VCaP (cell line): ENCODE measurements around the gene FLNA.
A peak's percentile ranks its signal among the peaks of the same experiment; 100 is the strongest.

Source experiments
- H3K27ac ChIP-seq: fragments of 450-650 bp; 2 replicates; pipeline ENCODE4 v1.5.1; 2017
- CTCF ChIP-seq: fragments of 450-650 bp; conservative IDR thresholded peaks from 2 replicates; pipeline ENCODE4 v1.5.1; 2017; ENCODE audit warnings: mild to moderate bottlenecking, moderate library complexity

The FLNA gene

DNA sequence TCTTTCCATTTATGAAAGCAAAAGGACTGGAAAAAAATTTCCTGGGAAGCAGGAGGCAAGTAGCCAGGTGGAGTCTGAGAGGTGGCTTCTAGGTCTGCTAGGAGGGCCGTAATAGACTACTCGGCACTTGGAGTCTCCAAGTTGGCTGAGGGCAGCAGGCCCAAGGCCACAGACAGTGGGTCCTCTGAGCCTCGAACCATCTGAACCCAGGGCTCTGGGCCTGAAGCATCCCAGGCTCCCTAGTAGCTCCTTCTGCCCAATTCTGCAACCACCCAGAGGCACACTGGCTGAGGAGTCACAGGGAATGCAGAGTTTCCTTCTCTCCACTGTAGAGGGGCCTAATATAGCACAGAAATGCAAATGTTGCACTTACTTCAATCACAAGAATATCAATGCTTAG, 59.0 kb downstream of the FLNA start:
- no peak overlapping the region for H3K27ac ChIP-seq
- TF ChIP-seq CTCF, result no peak

DNA sequence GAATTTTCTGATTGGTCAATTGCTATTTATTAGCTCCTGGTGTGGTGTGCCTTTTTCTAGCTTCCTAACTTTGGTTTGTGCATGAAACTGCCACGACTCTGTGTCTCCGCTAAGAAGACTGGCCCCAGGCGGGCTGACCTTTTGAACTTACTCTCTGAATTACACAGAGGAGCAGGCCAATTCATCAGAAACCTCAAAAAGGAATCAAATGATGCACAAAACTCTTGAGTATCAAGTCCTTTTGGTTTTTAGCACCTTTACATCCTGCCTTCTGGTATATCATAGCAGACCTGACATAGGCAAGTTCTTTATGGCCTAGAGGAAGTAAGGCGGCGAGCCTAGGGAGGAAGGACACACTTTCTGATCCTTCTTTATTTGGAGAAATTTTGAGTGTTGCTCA, 61.3 kb downstream of the FLNA start:
- no peak overlapping the region for H3K27ac ChIP-seq
- TF ChIP-seq CTCF, result no peak

DNA sequence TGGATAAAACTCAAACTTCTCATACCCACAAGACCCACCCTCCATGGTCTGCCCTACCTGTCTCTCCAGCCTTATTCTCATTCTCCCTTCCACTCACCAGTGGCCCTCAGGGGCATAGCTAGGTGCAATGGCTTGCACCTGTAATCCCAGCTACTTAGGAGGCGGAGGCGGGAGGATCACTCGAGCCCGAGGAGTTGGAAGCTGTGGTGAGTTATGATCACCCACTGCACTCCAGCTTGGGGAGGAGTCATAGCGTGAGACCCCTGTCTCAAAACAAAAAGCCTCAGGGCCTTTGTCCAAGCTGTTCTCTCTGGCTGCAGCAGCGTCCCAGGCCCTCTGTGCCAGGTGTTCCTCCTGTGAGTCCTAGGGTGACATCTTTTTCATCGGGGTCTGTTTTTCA, 62.3 kb downstream of the FLNA start:
- H3K27ac ChIP-seq, result no peak overlapping the region
- TF ChIP-seq CTCF, result no peak

GRCh38 chrX:154310616-154311536, 63.6 kb downstream of the FLNA start:
- H3K27ac ChIP-seq, result no peak overlapping the region
- no peak for TF ChIP-seq CTCF

- H3K27ac ChIP-seq, result no peak overlapping the region
Observed at GRCh38 chrX:154309041-154309775, 65.2 kb downstream of the FLNA start.

GRCh38 chrX:154308108-154308946, 66.1 kb downstream of the FLNA start:
- TF ChIP-seq CTCF, result peak; percentile 66
- no peak overlapping the region for H3K27ac ChIP-seq

More at GRCh38 chrX:154309041-154309775, 65.2 kb downstream of the FLNA start:
- TF ChIP-seq CTCF, result no peak

DNA sequence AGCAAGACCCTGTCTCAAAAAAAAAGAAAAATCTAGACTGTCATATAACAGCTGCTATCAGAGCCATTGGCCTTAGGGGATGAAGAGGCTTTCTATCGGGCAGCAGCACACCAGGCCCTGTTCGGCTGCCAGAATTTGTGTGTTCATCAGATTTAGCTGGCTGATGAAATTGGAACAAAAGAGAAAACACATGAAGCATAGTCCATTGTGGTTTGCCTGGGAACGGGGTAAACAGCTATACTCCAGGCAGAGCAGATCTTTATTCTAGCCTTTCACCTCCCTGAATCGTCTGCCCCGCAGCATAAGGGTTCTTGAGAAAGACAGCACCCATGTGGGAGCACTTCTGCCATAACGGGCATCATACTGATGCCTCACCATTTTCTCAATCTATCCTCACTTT, 67.2 kb downstream of the FLNA start:
- no peak overlapping the region for H3K27ac ChIP-seq
- TF ChIP-seq CTCF, result no peak
